ENCODE results near the gene COL1A1.

Gene COL1A1

GRCh38 chr17:50170662-50171370 is 30.6 kb downstream of the COL1A1 start:
- DNase-seq = no peak

GRCh38 chr17:50169881-50170459 is 31.5 kb downstream of the COL1A1 start:
- DNase-seq = no peak

- DNase-seq = no peak
Observed at GRCh38 chr17:50169121-50169764, 32.2 kb downstream of the COL1A1 start.

GRCh38 chr17:50168319-50168718 is 33.1 kb downstream of the COL1A1 start:
- DNase-seq = no peak

GRCh38 chr17:50167371-50167770 is 34.1 kb downstream of the COL1A1 start:
- no peak for DNase-seq

- DNase-seq = no peak
Observed at GRCh38 chr17:50166518-50167181, 34.8 kb downstream of the COL1A1 start.

GRCh38 chr17:50165867-50166517 is 35.4 kb downstream of the COL1A1 start, which contains the start of gene SGCA:
SGCA (plus strand) TSS chr17:50166005; CDS start chr17:50166041, 36 bp downstream.
- DNase-seq = no peak

- no peak for DNase-seq
Observed at GRCh38 chr17:50165466-50165865, 36.0 kb downstream of the COL1A1 start.

- no peak for DNase-seq
Observed at GRCh38 chr17:50165066-50165465, 36.4 kb downstream of the COL1A1 start.

- no peak for DNase-seq
Observed at GRCh38 chr17:50164697-50164988, 36.8 kb downstream of the COL1A1 start.

GRCh38 chr17:50163843-50164696 is 37.4 kb downstream of the COL1A1 start:
- DNase-seq = no peak

- no peak for DNase-seq
Observed at GRCh38 chr17:50162466-50163254, 38.8 kb downstream of the COL1A1 start.

- DNase-seq = no peak
Observed at GRCh38 chr17:50161911-50162288, 39.5 kb downstream of the COL1A1 start.

- peak; percentile 67 for DNase-seq
Observed at GRCh38 chr17:50161023-50161910, 40.2 kb downstream of the COL1A1 start.

- DNase-seq = no peak
Observed at GRCh38 chr17:50157891-50158290, 43.5 kb downstream of the COL1A1 start.

- no peak for DNase-seq
Observed at GRCh38 chr17:50155115-50155819, 46.2 kb downstream of the COL1A1 start.

GRCh38 chr17:50154604-50155003 is 46.8 kb downstream of the COL1A1 start:
- DNase-seq = no peak

GRCh38 chr17:50153650-50154575 is 47.5 kb downstream of the COL1A1 start:
- DNase-seq = no peak

- DNase-seq = no peak
Observed at GRCh38 chr17:50152736-50153135, 48.7 kb downstream of the COL1A1 start.

Measured in NCI-H2029 (cell line).